ENCODE results near the gene HDAC4. TPM values are rescaled to one million over a fixed set of nuclear protein-coding genes. Genes with fewer than 3 reads are reported as not detected.

Gene HDAC4
- total RNA-seq, 1 experiment from 2014 or later = 21.8 TPM

DNA sequence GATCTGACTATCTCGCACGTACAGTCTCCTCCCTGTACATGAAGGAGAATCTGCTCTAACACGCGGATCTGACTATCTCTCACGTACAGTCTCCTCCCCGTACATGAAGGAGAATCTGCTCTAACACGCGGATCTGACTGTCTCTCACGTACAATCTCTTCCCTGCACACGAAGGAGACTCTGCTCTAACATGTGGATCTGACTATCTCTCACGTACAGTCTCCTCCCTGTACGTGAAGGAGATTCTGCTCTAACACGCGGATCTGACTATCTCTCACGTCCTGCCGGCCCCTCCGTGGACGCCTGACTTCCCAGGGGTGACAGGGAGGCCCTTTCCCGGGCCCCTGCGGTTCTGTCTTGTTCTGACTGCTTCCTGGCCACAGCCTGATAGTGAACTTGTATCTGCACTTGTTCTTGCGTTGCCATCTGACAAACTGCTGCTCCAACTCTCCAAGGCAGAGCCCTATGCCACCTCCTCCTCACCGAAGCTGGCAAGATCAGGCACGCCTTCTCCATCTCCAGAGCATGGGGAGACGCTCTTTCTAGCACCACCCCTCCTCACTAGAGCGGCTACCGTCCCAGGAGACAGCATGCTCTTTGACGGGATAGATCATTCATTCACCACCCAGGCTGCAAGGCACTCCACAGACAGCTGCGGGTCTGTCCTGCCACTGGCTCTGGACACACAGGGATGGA, 314.3 kb downstream of the HDAC4 start:
- Mint-ChIP-seq H3K27ac (ENCODE audit: low read depth, unreplicated experiment) (no peak overlapping the region), H3K36me3 (ENCODE audit: insufficient read depth, unreplicated experiment) (peaks cover 13% of the 10 kb centered on the region), H3K9me3 (ENCODE audit: unreplicated experiment) (no peaks in the 10 kb centered on the region), H3K4me3 (ENCODE audit: unreplicated experiment) (no peak overlapping the region), H3K4me1 (ENCODE audit: insufficient read depth, unreplicated experiment) (no peaks in the 10 kb centered on the region), H3K27me3 (ENCODE audit: insufficient read depth, unreplicated experiment) (no peaks in the 10 kb centered on the region)
- intact Hi-C loops (cut with micrococcal nuclease) = no loop called here
- POLR2A ChIA-PET = no interaction called here
- TF ChIP-seq, protein P1, sequence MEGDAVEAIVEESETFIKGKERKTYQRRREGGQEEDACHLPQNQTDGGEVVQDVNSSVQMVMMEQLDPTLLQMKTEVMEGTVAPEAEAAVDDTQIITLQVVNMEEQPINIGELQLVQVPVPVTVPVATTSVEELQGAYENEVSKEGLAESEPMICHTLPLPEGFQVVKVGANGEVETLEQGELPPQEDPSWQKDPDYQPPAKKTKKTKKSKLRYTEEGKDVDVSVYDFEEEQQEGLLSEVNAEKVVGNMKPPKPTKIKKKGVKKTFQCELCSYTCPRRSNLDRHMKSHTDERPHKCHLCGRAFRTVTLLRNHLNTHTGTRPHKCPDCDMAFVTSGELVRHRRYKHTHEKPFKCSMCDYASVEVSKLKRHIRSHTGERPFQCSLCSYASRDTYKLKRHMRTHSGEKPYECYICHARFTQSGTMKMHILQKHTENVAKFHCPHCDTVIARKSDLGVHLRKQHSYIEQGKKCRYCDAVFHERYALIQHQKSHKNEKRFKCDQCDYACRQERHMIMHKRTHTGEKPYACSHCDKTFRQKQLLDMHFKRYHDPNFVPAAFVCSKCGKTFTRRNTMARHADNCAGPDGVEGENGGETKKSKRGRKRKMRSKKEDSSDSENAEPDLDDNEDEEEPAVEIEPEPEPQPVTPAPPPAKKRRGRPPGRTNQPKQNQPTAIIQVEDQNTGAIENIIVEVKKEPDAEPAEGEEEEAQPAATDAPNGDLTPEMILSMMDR (IDR thresholded peaks at IDR 0.05; ENCODE audit: unreplicated experiment) = no peak
- CTCF ChIA-PET = no interaction called here
- no TSS peak for BruUV-seq (replicated peaks)
- no peak for DNase-seq (ENCODE audit: unreplicated experiment)

DNA sequence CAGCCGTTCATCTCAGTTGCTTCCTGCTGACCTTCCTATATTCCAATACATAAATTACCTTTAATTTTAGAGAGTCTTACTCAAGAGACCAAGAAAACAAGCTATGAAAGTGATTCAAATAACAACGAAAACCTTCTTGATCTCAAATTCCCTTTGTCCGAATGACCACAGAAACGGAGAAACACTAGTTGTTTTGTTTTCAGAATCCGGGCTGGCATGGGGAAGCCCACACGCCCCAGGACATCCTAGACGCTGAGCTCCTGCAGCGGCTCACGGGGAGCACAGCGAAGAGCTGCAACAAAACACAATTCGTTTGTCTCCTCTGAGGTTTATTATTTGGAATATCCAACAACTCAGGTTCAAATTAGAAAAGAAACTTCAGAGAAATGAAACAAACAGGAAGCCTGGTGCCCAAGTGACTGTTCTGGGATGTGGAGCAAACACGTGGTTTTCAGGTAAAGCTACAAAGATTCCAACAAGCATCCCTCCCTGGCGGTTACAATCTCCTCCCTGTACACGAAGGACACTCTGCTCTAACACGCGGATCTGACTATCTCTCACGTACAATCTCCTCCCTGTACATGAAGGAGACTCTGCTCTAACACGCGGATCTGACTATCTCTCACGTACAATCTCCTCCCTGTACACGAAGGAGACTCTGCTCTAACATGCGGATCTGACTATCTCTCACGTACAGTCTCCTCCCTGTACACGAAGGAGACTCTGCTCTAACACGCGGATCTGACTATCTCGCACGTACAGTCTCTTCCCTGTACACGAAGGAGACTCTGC, 315.4 kb downstream of the HDAC4 start:
- BruUV-seq (replicated peaks) = no TSS peak
- no peak overlapping the region for H3K27ac Mint-ChIP-seq (ENCODE audit: low read depth, unreplicated experiment)
- no peak for DNase-seq (ENCODE audit: unreplicated experiment)
- no peaks in the 10 kb centered on the region for H3K4me1 Mint-ChIP-seq (ENCODE audit: insufficient read depth, unreplicated experiment)
- H3K4me3 Mint-ChIP-seq (ENCODE audit: unreplicated experiment) = no peak overlapping the region
- no peaks in the 10 kb centered on the region for H3K9me3 Mint-ChIP-seq (ENCODE audit: unreplicated experiment)
- peaks cover 13% of the 10 kb centered on the region for H3K36me3 Mint-ChIP-seq (ENCODE audit: insufficient read depth, unreplicated experiment)
- ChIA-PET POLR2A (no interaction called here), CTCF (interaction anchor here (1.3 kb wide), 1 partner anchor 20 kb away, joined by 4 read pairs; no protein-coding TSS in a partner anchor)
- H3K27me3 Mint-ChIP-seq (ENCODE audit: insufficient read depth, unreplicated experiment) = no peaks in the 10 kb centered on the region
- intact Hi-C loops (cut with micrococcal nuclease) = no loop called here
- TF ChIP-seq, protein P1 (IDR thresholded peaks at IDR 0.05; ENCODE audit: unreplicated experiment) = no peak

DNA sequence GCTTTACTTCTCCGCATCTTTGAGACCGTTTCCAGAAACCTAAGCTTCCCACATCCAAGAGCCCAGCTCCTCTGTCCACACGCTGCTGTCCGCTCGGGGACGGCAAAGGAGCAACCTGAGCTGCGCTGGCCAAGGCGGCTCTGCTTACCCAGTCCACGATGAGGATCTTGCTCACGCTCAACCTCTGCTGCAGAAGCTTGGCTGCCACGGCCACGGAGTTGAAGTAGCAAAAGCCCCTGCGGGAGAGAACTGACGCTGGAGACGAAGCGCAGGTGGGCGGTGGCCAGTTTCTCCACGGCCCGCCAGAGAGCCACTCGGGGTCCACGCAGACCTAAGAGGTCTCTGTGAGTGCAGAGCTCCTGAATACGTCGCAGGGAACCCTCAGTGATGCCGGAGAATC, 316.8 kb downstream of the HDAC4 start:
- no peak for DNase-seq (ENCODE audit: unreplicated experiment)

DNA sequence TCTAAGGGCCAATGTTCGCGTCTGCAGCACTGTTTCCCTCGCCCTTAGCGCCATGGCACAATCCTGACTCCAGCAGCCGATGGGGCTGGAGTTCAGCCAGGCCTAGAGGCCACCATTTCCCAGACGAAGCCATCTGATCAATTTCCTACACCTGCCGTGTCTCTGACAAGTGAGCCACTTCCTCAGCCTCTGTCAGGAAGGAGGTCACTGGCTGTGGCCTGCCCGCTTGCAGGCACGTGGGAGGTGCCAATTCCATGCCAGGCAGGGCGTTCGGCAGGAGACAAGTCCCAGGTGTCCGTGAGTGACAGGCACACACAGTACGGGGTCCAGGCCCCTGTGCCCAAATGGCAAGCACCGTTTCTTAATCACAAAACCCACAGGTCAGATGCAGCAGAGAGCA, 318.4 kb downstream of the HDAC4 start:
- Mint-ChIP-seq H3K27me3 (ENCODE audit: insufficient read depth, unreplicated experiment) (no peaks in the 10 kb centered on the region), H3K4me3 (ENCODE audit: unreplicated experiment) (no peak overlapping the region), H3K4me1 (ENCODE audit: insufficient read depth, unreplicated experiment) (no peaks in the 10 kb centered on the region), H3K27ac (ENCODE audit: low read depth, unreplicated experiment) (no peak overlapping the region), H3K36me3 (ENCODE audit: insufficient read depth, unreplicated experiment) (peaks cover 7% of the 10 kb centered on the region), H3K9me3 (ENCODE audit: unreplicated experiment) (no peaks in the 10 kb centered on the region)
- ChIA-PET POLR2A (no interaction called here), CTCF (no interaction called here)
- intact Hi-C loops (cut with micrococcal nuclease) = no loop called here
- TF ChIP-seq, protein P1 (IDR thresholded peaks at IDR 0.05; ENCODE audit: unreplicated experiment) = no peak
- BruUV-seq (replicated peaks) = no TSS peak
- no peak for DNase-seq (ENCODE audit: unreplicated experiment)

More for the DNA sequence above, 316.8 kb downstream of the HDAC4 start:
- no TSS peak for BruUV-seq (replicated peaks)
- Mint-ChIP-seq H3K36me3 (ENCODE audit: insufficient read depth, unreplicated experiment) (peaks cover 7% of the 10 kb centered on the region), H3K4me3 (ENCODE audit: unreplicated experiment) (no peak overlapping the region), H3K27me3 (ENCODE audit: insufficient read depth, unreplicated experiment) (no peaks in the 10 kb centered on the region), H3K27ac (ENCODE audit: low read depth, unreplicated experiment) (no peak overlapping the region), H3K9me3 (ENCODE audit: unreplicated experiment) (no peaks in the 10 kb centered on the region), H3K4me1 (ENCODE audit: insufficient read depth, unreplicated experiment) (no peaks in the 10 kb centered on the region)
- CTCF ChIA-PET = no interaction called here
- TF ChIP-seq, protein P1 (IDR thresholded peaks at IDR 0.05; ENCODE audit: unreplicated experiment) = no peak
- POLR2A ChIA-PET = no interaction called here
- intact Hi-C loops (cut with micrococcal nuclease) = no loop called here
